GM19324 (cell line): Measurements from ENCODE around the gene HTRA1.

Source experiments
- ATAC-seq: cut with Tn5 transposase; IDR thresholded peaks from one replicate; pipeline ENCODE4 v1.9.1; 2021; ENCODE audit warnings: mild to moderate bottlenecking, moderate library complexity; ENCODE audit not compliant: unreplicated experiment, low FRiP score

Gene HTRA1

GRCh38 chr10:122461367-122461728 is at the start of gene HTRA1:
Gene HTRA1 (plus strand): TSS chr10:122461553. CDS start chr10:122461653, 100 bp downstream.
- no peak for ATAC-seq

GRCh38 chr10:122413327-122413726 is 48.0 kb upstream of the HTRA1 start:
- ATAC-seq: no peak

GRCh38 chr10:122417667-122418066 is 43.7 kb upstream of the HTRA1 start:
- ATAC-seq: no peak

- no peak for ATAC-seq
Measured at GRCh38 chr10:122419016-122419415, 42.3 kb upstream of the HTRA1 start.

- no peak for ATAC-seq
Measured at GRCh38 chr10:122419876-122420623, 41.3 kb upstream of the HTRA1 start.

- ATAC-seq: no peak
Measured at GRCh38 chr10:122420624-122421007, 40.7 kb upstream of the HTRA1 start.

- ATAC-seq: no peak
Measured at GRCh38 chr10:122421054-122421625, 40.2 kb upstream of the HTRA1 start.

GRCh38 chr10:122421742-122422141 is 39.6 kb upstream of the HTRA1 start:
- no peak for ATAC-seq

GRCh38 chr10:122422266-122422989 is 38.9 kb upstream of the HTRA1 start:
- no peak for ATAC-seq

- ATAC-seq: no peak
Measured at GRCh38 chr10:122424059-122424458, 37.3 kb upstream of the HTRA1 start.

- ATAC-seq: no peak
Measured at GRCh38 chr10:122426829-122427228, 34.5 kb upstream of the HTRA1 start.

- no peak for ATAC-seq
Measured at GRCh38 chr10:122427280-122427679, 34.1 kb upstream of the HTRA1 start.

GRCh38 chr10:122435212-122435827 is 26.0 kb upstream of the HTRA1 start:
- no peak for ATAC-seq

- no peak for ATAC-seq
Measured at GRCh38 chr10:122441961-122442360, 19.4 kb upstream of the HTRA1 start.

GRCh38 chr10:122445469-122445868 is 15.9 kb upstream of the HTRA1 start:
- ATAC-seq: no peak

GRCh38 chr10:122445904-122446303 is 15.4 kb upstream of the HTRA1 start:
- no peak for ATAC-seq

GRCh38 chr10:122446668-122447423 is 14.5 kb upstream of the HTRA1 start:
- ATAC-seq: no peak

GRCh38 chr10:122448600-122448999 is 12.8 kb upstream of the HTRA1 start:
- no peak for ATAC-seq

GRCh38 chr10:122449153-122449552 is 12.2 kb upstream of the HTRA1 start:
- ATAC-seq: no peak

GRCh38 chr10:122450353-122450990 is 10.9 kb upstream of the HTRA1 start:
- ATAC-seq: no peak
